K562 (cell line): ENCODE data around the gene SLC22A15. TPM values are rescaled to one million over a fixed set of nuclear protein-coding genes. Genes with fewer than 3 reads are reported as not detected.

Source experiments
- ATAC-seq: fragments of 200-7000 bp; cut with Tn5 transposase; 3 replicates; pipeline ENCODE4 v1.9.1; 2020; ENCODE audit warnings: moderate library complexity
- BruUV-seq: library from RNA; stranded (reverse); fragments of 400-500 nt; replicated peaks from 2 replicates; lab custom pipeline; 2021; lab: Mats Ljungman, UMichigan
- CTCF ChIA-PET: fragments of 300-600 bp; formaldehyde crosslinking; extraction: SDS; loops from one replicate; lab custom pipeline; 2021; ENCODE audit warnings: low intra/inter-chr PET ratio; lab: Yijun Ruan, JAX
- POLR2A ChIA-PET: fragments of 300-600, 350-650 bp; sonication (Branson Sonifier 250); formaldehyde crosslinking; extraction: SDS; loops from one replicate; lab custom pipeline; 2021; ENCODE audit warnings: antibody characterized with exemption, inconsistent platforms; lab: Yijun Ruan, JAX
- DNase-seq, 4 experiments: peaks; one replicate each; pipeline versions ENCODE4 v3.0.0 to v3.0.0-alpha.2; 2011 to 2018; ENCODE audit warnings: low spot score in 3 of 4, mixed read lengths in 3 of 4; ENCODE audit errors: extremely low read depth in 1 of 4
- FAIRE-seq: peaks from 2 replicates; lab custom pipeline; 2011; peaks lifted over from hg19 to GRCh38; lab: Jason Lieb, UNC
- H2AFZ ChIP-seq: 2 replicates; pipeline ENCODE4 v1.6.0; 2011; ENCODE audit warnings: low read depth, low read length, control low read depth, inconsistent platforms
- H3K27ac ChIP-seq: fragments of 200-600 bp; 3 replicates; pipeline ENCODE4 v1.8.0; 2011; ENCODE audit warnings: low read depth, mild to moderate bottlenecking, control low read depth, inconsistent platforms, low read length, moderate library complexity, mixed read lengths; ENCODE audit errors: extremely low read depth
- H3K27me3 ChIP-seq, 2 experiments: fragments of 300-600 bp in 1 of 2; 2 replicates in 1 of 2; 3 replicates in 1 of 2; pipeline versions ENCODE4 v1.6.0 to v1.8.0; 2011; ENCODE audit warnings: inconsistent platforms in 2 of 2, low read length in 2 of 2, mild to moderate bottlenecking in 1 of 2, mixed read lengths in 1 of 2, moderate library complexity in 1 of 2; ENCODE audit not compliant: control insufficient read depth in 2 of 2, insufficient read depth in 2 of 2
- H3K36me3 ChIP-seq: fragments of 300-600 bp; 3 replicates; pipeline ENCODE4 v1.8.0; 2011; ENCODE audit warnings: mild to moderate bottlenecking, low read length, inconsistent platforms; ENCODE audit not compliant: control insufficient read depth, insufficient read depth
- H3K4me1 ChIP-seq, 2 experiments: fragments of 200-600 bp in 1 of 2; replicated peaks in 1 of 2; 2 replicates in 1 of 2; 3 replicates in 1 of 2; pipeline versions ENCODE4 v1.5.1 to v1.8.0; 2011; ENCODE audit warnings: inconsistent platforms in 2 of 2, low read length in 2 of 2, mild to moderate bottlenecking in 1 of 2, mixed read lengths in 1 of 2, moderate library complexity in 1 of 2; ENCODE audit not compliant: control insufficient read depth in 2 of 2, insufficient read depth in 2 of 2
- H3K4me2 ChIP-seq: 2 replicates; pipeline ENCODE4 v1.6.1; 2011; ENCODE audit warnings: low read length, control low read depth, inconsistent platforms, mixed read lengths; ENCODE audit not compliant: insufficient read depth
- H3K4me3 ChIP-seq: fragments of 200-600 bp; sonication (generic), shearing (Covaris generic); 2 replicates; pipeline ENCODE4 v1.5.1; 2016; ENCODE audit warnings: control low read depth, inconsistent platforms
- H3K79me2 ChIP-seq: fragments of 200-600 bp; 3 replicates; pipeline ENCODE4 v1.8.0; 2011; ENCODE audit warnings: low read length, inconsistent platforms; ENCODE audit not compliant: control insufficient read depth, insufficient read depth
- H3K9ac ChIP-seq, 2 experiments: 2 replicates each; pipeline versions ENCODE4 v1.6.0 to v1.6.1; 2011; ENCODE audit warnings: low read depth in 2 of 2, low read length in 2 of 2, control low read depth in 1 of 2, inconsistent platforms in 1 of 2, mild to moderate bottlenecking in 1 of 2, mixed read lengths in 1 of 2; ENCODE audit not compliant: insufficient read depth in 1 of 2
- H3K9me1 ChIP-seq: one replicate; pipeline ENCODE4 v1.6.0; 2011; ENCODE audit warnings: inconsistent platforms, mild to moderate bottlenecking, low read length, moderate library complexity; ENCODE audit not compliant: control insufficient read depth, insufficient read depth
- H3K9me3 ChIP-seq: replicated peaks from 2 replicates; pipeline ENCODE4 v1.5.1; 2011; ENCODE audit warnings: low read depth, low read length, inconsistent platforms; ENCODE audit not compliant: control insufficient read depth, insufficient read depth
- H4K20me1 ChIP-seq: replicated peaks from 2 replicates; pipeline ENCODE4 v1.6.1; 2011; ENCODE audit warnings: low read length, inconsistent platforms, mixed read lengths; ENCODE audit not compliant: control insufficient read depth, insufficient read depth
- CBX1 ChIP-seq: sonication (generic); IDR thresholded peaks from 2 replicates; pipeline ENCODE4 v1.6.1; 2016; ENCODE audit warnings: antibody characterized with exemption, low read depth, mild to moderate bottlenecking
- CSDE1 ChIP-seq, 2 experiments: fragments of 450-650 bp; IDR thresholded peaks; 2 replicates each; pipeline ENCODE4 v1.6.1; 2016; ENCODE audit warnings: mild to moderate bottlenecking in 1 of 2
- FOXM1 ChIP-seq, 2 experiments: fragments of 450-650 bp in 1 of 2; sonication (generic) in 1 of 2; formaldehyde crosslinking in 1 of 2; IDR thresholded peaks; 2 replicates each; pipeline versions ENCODE4 v1.6.1 to v1.9.0; 2017 to 2022; ENCODE audit warnings: low read depth in 2 of 2, mild to moderate bottlenecking in 2 of 2, missing genetic modification reagents in 1 of 2, moderate library complexity in 1 of 2
- MAFG ChIP-seq: fragments of 450-650 bp; conservative IDR thresholded peaks from 2 replicates; pipeline ENCODE4 v1.6.1; 2016; ENCODE audit warnings: missing genetic modification characterization, missing compliant biosample characterization
- MXD1 ChIP-seq: fragments of 250-450 bp; sonication (Bioruptor Pico); IDR thresholded peaks from 2 replicates; pipeline ENCODE4 v1.8.0; 2021; ENCODE audit warnings: borderline replicate concordance, mild to moderate bottlenecking, moderate library complexity; ENCODE audit not compliant: poor library complexity, severe bottlenecking
- POLR2H ChIP-seq: IDR thresholded peaks from 2 replicates; pipeline ENCODE4 v1.6.1; 2016; ENCODE audit warnings: missing genetic modification characterization, low read depth, mild to moderate bottlenecking, control low read depth, missing compliant biosample characterization, moderate library complexity
- SRSF9 ChIP-seq: fragments of 200-400 bp; formaldehyde crosslinking; IDR thresholded peaks from 2 replicates; pipeline ENCODE4 v1.6.1; 2017; ENCODE audit warnings: low read depth, low read length, borderline replicate concordance
- TCF15 ChIP-seq: fragments of 250-450 bp; sonication (Bioruptor Pico); IDR thresholded peaks from 2 replicates; pipeline ENCODE4 v1.8.0; 2022; ENCODE audit warnings: moderate library complexity, mild to moderate bottlenecking, inconsistent platforms
- THRA ChIP-seq: fragments of 450-650 bp; IDR thresholded peaks from 2 replicates; pipeline ENCODE4 v1.6.1; 2017; ENCODE audit warnings: mild to moderate bottlenecking, moderate library complexity
- ZBED1 ChIP-seq: IDR thresholded peaks from 2 replicates; pipeline ENCODE4 v1.6.1; 2014
- ZFP91 ChIP-seq: sonication (generic); formaldehyde crosslinking; IDR thresholded peaks from 2 replicates; pipeline ENCODE4 v1.8.0; 2022; ENCODE audit warnings: mild to moderate bottlenecking, missing genetic modification reagents
- ZNF436 ChIP-seq: fragments of 250-450, 450-650 bp; sonication (Bioruptor Pico); formaldehyde crosslinking; IDR thresholded peaks from 2 replicates; pipeline ENCODE4 v1.7.0; 2020; ENCODE audit warnings: mild to moderate bottlenecking
- ZNF780A ChIP-seq: fragments of 250-450 bp; sonication (Bioruptor Pico); IDR thresholded peaks from 2 replicates; pipeline ENCODE4 v1.5.0; 2021; ENCODE audit warnings: mild to moderate bottlenecking
- WGBS: fragments of 100-300 bp; shearing (Covaris generic); methylation state at CpG from one replicate; pipeline ENCODE4 v1.1.6; 2016; ENCODE audit warnings: low coverage, mixed read lengths; ENCODE audit not compliant: insufficient coverage; ENCODE audit errors: missing lambda C conversion rate; 5-methylcytosine and 5-hydroxymethylcytosine counted together
- in situ Hi-C: fragments of 300-500 bp; cut with MboI; formaldehyde crosslinking; loops from 4 replicates; pipeline ENCODE4 v1.15.0; 2018; ENCODE audit warnings: inconsistent platforms, mixed read lengths
- intact Hi-C: fragments of 100-400 bp; cut with micrococcal nuclease; formaldehyde crosslinking; loops from 2 replicates; pipeline ENCODE4 v1.14.2; 2022
- polyA plus RNA-seq, 8 experiments: library from polyadenylated mRNA; depleted of rRNA in 4 of 8; stranded (reverse) in 5 of 8; unstranded in 3 of 8; fragments of >200 nt; fragmentation: Nextera tagmentation in 2 of 8; fragmentation: Illumina TruSeq in 1 of 8; extraction: Ambion mirVana in 2 of 8; extraction: Trizol in 1 of 8; gene quantifications; 2 replicates each; pipeline versions ENCODE4 v1.2.1 to v1.2.3, GENCODE V29; 2011 to 2014; ENCODE audit warnings: inconsistent platforms in 1 of 8, missing spikeins in 1 of 8
- total RNA-seq, 7 experiments: library from RNA; depleted of rRNA in 6 of 7; stranded (reverse); fragments of >200 nt in 6 of 7; fragmentation: Illumina TruSeq in 2 of 7; extraction: Trizol in 2 of 7; gene quantifications; 2 replicates each; pipeline versions ENCODE4 v1.2.1 to v1.2.3, GENCODE V29; 2011 to 2021; ENCODE audit warnings: low replicate concordance in 1 of 7

Gene SLC22A15
- total and polyA plus RNA-seq, 9 of the 15 experiments (the other 6 are each of a cell fraction or from before 2014, with no cell fraction given): 0.24 to 2.7 (median 1.2) TPM

GRCh38 chr1:115953180-115953579, 23.1 kb upstream of the SLC22A15 start:
- H3K4me1 ChIP-seq: no peaks in the 10 kb centered on the region
- in situ Hi-C loops (no loop called here), intact Hi-C loops (no loop called here)
- H2AFZ ChIP-seq: no peak overlapping the region
- ChIA-PET POLR2A (interaction anchor here (0.8 kb wide), 1 partner anchor 33 kb away, joined by 3 read pairs; no protein-coding TSS in a partner anchor), CTCF (no interaction called here)
- H3K4me2 ChIP-seq: no peak overlapping the region
- H4K20me1 ChIP-seq: no peaks in the 10 kb centered on the region
- no TSS peak for BruUV-seq
- no peak overlapping the region for H3K9ac ChIP-seq
- DNase-seq (no peak), ATAC-seq (no peak), FAIRE-seq (no peak)
- H3K27me3 ChIP-seq: no peaks in the 10 kb centered on the region; a peak in 1 of 5 replicates
- H3K4me3 ChIP-seq: no peak overlapping the region
- no peaks in the 10 kb centered on the region for H3K36me3 ChIP-seq
- no peak overlapping the region for H3K27ac ChIP-seq
- 0% methylated on average over 1 of the region's 1 CpG for WGBS
- H3K79me2 ChIP-seq: no peaks in the 10 kb centered on the region
- no peaks in the 10 kb centered on the region for H3K9me3 ChIP-seq
- no peaks in the 10 kb centered on the region for H3K9me1 ChIP-seq
- TF ChIP-seq ZNF436 (CRISPR knock-in tag) (no peak), FOXM1 (IDR thresholded peaks at IDR 0.05; ENCODE audit: low read depth) (no peak), FOXM1 (CRISPR knock-in tag; IDR thresholded peaks at IDR 0.05; ENCODE audit: low read depth) (no peak), MAFG (no peak), ZNF780A (no peak)

- in situ Hi-C loops: no loop called here
- no TSS peak for BruUV-seq
- TF ChIP-seq ZFP91 (CRISPR knock-in tag) (no peak), CBX1 (no peak), SRSF9 (no peak), POLR2H (no peak), TCF15 (no peak), THRA (no peak), MXD1 (CRISPR knock-in tag) (no peak), CSDE1 (IDR thresholded peaks at IDR 0.05) (no peak), ZBED1 (no peak)
Measured at GRCh38 chr1:115954684-115955083, 21.6 kb upstream of the SLC22A15 start.

More at GRCh38 chr1:115954684-115955083, 21.6 kb upstream of the SLC22A15 start:
- Histone ChIP-seq H3K27ac (no peak overlapping the region), H3K36me3 (no peaks in the 10 kb centered on the region), H3K4me2 (no peak overlapping the region), H3K79me2 (no peaks in the 10 kb centered on the region), H3K9me1 (no peaks in the 10 kb centered on the region), H3K9me3 (no peaks in the 10 kb centered on the region), H4K20me1 (no peaks in the 10 kb centered on the region), H3K4me1 (no peaks in the 10 kb centered on the region), H3K9ac (no peak overlapping the region), H3K4me3 (no peak overlapping the region), H3K27me3 (no peaks in the 10 kb centered on the region; a peak in 1 of 5 replicates), H2AFZ (no peak overlapping the region)
- 4% methylated on average over 2 of the region's 2 CpGs for WGBS
- intact Hi-C loops: no loop called here
- no peak for FAIRE-seq
- ChIA-PET POLR2A (interaction anchor here (0.7 kb wide), 1 partner anchor 19 kb away, joined by 3 read pairs; no protein-coding TSS in a partner anchor), CTCF (no interaction called here)
- DNase-seq: no peak
- no peak for ATAC-seq
